AG04450 (cell line): ENCODE measurements around the gene NAIF1. TPM values are rescaled to one million over a fixed set of nuclear protein-coding genes. Genes with fewer than 3 reads are reported as not detected.
A peak's percentile ranks its signal among the peaks of the same experiment; 100 is the strongest.

Experiments
- CTCF ChIA-PET: fragments of 300-600, 350-600 bp; formaldehyde crosslinking; extraction: SDS; loops from one replicate; lab custom pipeline; 2022; ENCODE audit warnings: antibody characterized with exemption, inconsistent platforms; lab: Charles Lee
- POLR2A ChIA-PET: fragments of 350-600 bp; formaldehyde crosslinking; extraction: SDS; loops from one replicate; lab custom pipeline; 2021; ENCODE audit warnings: antibody characterized with exemption, inconsistent platforms; lab: Yijun Ruan, JAX
- DNase-seq: peaks from one replicate; pipeline ENCODE4 v3.0.0-alpha.2; 2011; ENCODE audit warnings: low read depth, low spot score
- H3K27ac ChIP-seq: one replicate; pipeline ENCODE4 v1.5.1; 2012; ENCODE audit warnings: low read depth, low read length, control low read depth
- H3K27me3 ChIP-seq: one replicate; pipeline ENCODE4 v1.6.0; 2012; ENCODE audit warnings: low read length; ENCODE audit not compliant: control insufficient read depth, insufficient read depth
- H3K4me3 ChIP-seq: 2 replicates; pipeline ENCODE4 v1.5.1; 2011; ENCODE audit warnings: mild to moderate bottlenecking, low read depth, low read length, control low read depth
- H3K9me3 ChIP-seq: 2 replicates; pipeline ENCODE4 v1.5.1; 2012; ENCODE audit warnings: low read length; ENCODE audit not compliant: control insufficient read depth, insufficient read depth
- CTCF ChIP-seq: IDR thresholded peaks from 2 replicates; pipeline ENCODE4 v1.5.1; 2011; ENCODE audit warnings: low read depth, low read length, control low read depth, inconsistent platforms
- polyA plus RNA-seq: library from polyadenylated mRNA; depleted of rRNA; stranded (reverse); fragments of >200 nt; gene quantifications from 2 replicates; pipeline ENCODE4 v1.2.3, GENCODE V29; 2011

NAIF1 gene
- polyA plus RNA-seq, 1 experiment: 7.5 TPM

GRCh38 chr9:128080206-128080605, 13.1 kb upstream of the NAIF1 start:
- Histone ChIP-seq H3K9me3 (no peaks in the 10 kb centered on the region), H3K27me3 (no peaks in the 10 kb centered on the region), H3K4me3 (no peak overlapping the region), H3K27ac (peak overlapping the region; percentile 59)
- ChIA-PET CTCF (interaction anchor here (0.7 to 2.9 kb wide), 3 partner anchors 37 to 283 kb away, joined by 3 to 11 read pairs (median 7); no protein-coding TSS in a partner anchor), POLR2A (interaction anchor here (2.5 kb wide), 1 partner anchor 13 kb away, joined by 25 read pairs; the partner anchor contains the start of genes NAIF1 and SLC25A25)
- no peak for TF ChIP-seq CTCF
- no peak for DNase-seq

GRCh38 chr9:128078504-128079434, 11.6 kb upstream of the NAIF1 start:
- ChIA-PET POLR2A (interaction anchor here (1.2 kb wide), 1 partner anchor 11 kb away, joined by 4 read pairs; the partner anchor contains the start of genes NAIF1 and SLC25A25), CTCF (interaction anchor here (0.6 to 2.9 kb wide), 4 partner anchors 12 to 420 kb away, joined by 3 to 11 read pairs (median 8); partner anchors contain the start of gene NAIF1)
- no peak for TF ChIP-seq CTCF
- Histone ChIP-seq H3K4me3 (no peak overlapping the region), H3K27me3 (no peaks in the 10 kb centered on the region), H3K9me3 (no peaks in the 10 kb centered on the region), H3K27ac (peak overlapping the region; percentile 57)
- DNase-seq: no peak

GRCh38 chr9:128077847-128078503, 10.9 kb upstream of the NAIF1 start:
- Histone ChIP-seq H3K27me3 (no peaks in the 10 kb centered on the region), H3K27ac (peak overlapping the region; percentile 57), H3K4me3 (no peak overlapping the region), H3K9me3 (no peaks in the 10 kb centered on the region)
- POLR2A ChIA-PET: interaction anchor here (1.2 kb wide), 1 partner anchor 10 kb away, joined by 4 read pairs; the partner anchor contains the start of genes NAIF1 and SLC25A25
- TF ChIP-seq CTCF: no peak
- CTCF ChIA-PET: interaction anchor here (1.4 to 2.9 kb wide), 3 partner anchors 11 to 135 kb away, joined by 7 to 11 read pairs (median 8); partner anchors contain the start of gene NAIF1
- no peak for DNase-seq

GRCh38 chr9:128073253-128073886, 6.2 kb upstream of the NAIF1 start:
- Histone ChIP-seq H3K4me3 (no peak overlapping the region), H3K27me3 (no peaks in the 10 kb centered on the region), H3K27ac (peak overlapping the region; percentile 88), H3K9me3 (no peaks in the 10 kb centered on the region)
- no peak for TF ChIP-seq CTCF
- no peak for DNase-seq
- ChIA-PET CTCF (interaction anchor here (1.5 to 2.1 kb wide), 2 partner anchors 15 to 130 kb away, joined by 4 to 14 read pairs; no protein-coding TSS in a partner anchor), POLR2A (interaction anchor here (0.6 to 1.9 kb wide), 2 partner anchors 8 to 28 kb away, joined by 4 to 5 read pairs; no protein-coding TSS in a partner anchor)
